ENCODE data around the gene STAT2.

Gene STAT2

DNA sequence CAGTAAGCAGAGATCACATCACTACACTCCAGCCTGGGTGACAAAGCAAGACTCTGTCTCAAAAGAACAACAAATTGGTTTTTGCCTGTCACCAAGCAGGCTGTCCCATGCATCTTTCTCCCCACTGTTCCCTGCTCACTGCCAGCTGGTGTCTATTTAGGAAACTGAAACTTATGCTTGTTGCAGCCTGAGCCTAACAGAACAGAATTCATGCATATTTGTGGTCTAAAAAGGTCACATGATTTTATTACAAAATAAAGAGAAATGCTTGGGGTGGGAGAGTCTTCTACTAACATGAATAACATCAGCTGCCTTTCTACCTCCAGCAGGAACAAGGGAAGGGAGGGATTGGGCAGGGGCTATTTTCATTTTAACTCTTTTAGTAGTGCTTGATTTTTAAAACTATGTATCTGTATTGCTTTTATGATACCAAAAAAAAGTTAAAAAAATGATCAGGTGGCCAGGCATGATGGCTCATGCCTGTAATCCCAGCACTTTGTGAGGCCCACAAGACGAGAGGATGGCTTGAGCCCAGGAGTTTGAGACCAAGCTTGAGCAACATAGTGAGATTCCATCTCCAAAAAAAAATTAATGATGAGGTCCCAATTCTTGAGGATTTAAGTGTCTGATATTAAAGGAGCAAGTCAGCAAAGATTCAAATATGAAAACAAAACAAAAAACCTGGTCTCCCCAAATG is 923 bp downstream of the STAT2 start:
- Histone ChIP-seq H2AFZ (ENCODE audit: low read length) (no peak overlapping the region), H3K27me3 (ENCODE audit: insufficient read depth, low read length) (no peaks in the 10 kb centered on the region), H3K4me3 (ENCODE audit: low read depth, low read length, poor library complexity, severe bottlenecking) (peak overlapping the region; percentile 84), H3F3A (ENCODE audit: insufficient read depth, low read length) (no peaks in the 10 kb centered on the region), H4K20me1 (ENCODE audit: insufficient read depth, low read length) (no peaks in the 10 kb centered on the region), H3K79me2 (ENCODE audit: insufficient read depth, low read length) (peaks cover 10% of the 10 kb centered on the region), H3K36me3 (ENCODE audit: insufficient read depth, low read length) (peaks cover 23% of the 10 kb centered on the region), H3K9me2 (ENCODE audit: low read depth, low read length) (no peaks in the 10 kb centered on the region), H3K4me1 (ENCODE audit: insufficient read depth, low read length, severe bottlenecking) (peaks cover 24% of the 10 kb centered on the region), H3K9ac (ENCODE audit: low read length) (peak overlapping the region; percentile 81), H3K27ac (ENCODE audit: low read depth, low read length, poor library complexity, severe bottlenecking) (peak overlapping the region; percentile 65), H3K9me3 (ENCODE audit: low read length) (no peaks in the 10 kb centered on the region), H3K4me2 (ENCODE audit: low read length) (peak overlapping the region; percentile 83)
- TF ChIP-seq, protein P1, sequence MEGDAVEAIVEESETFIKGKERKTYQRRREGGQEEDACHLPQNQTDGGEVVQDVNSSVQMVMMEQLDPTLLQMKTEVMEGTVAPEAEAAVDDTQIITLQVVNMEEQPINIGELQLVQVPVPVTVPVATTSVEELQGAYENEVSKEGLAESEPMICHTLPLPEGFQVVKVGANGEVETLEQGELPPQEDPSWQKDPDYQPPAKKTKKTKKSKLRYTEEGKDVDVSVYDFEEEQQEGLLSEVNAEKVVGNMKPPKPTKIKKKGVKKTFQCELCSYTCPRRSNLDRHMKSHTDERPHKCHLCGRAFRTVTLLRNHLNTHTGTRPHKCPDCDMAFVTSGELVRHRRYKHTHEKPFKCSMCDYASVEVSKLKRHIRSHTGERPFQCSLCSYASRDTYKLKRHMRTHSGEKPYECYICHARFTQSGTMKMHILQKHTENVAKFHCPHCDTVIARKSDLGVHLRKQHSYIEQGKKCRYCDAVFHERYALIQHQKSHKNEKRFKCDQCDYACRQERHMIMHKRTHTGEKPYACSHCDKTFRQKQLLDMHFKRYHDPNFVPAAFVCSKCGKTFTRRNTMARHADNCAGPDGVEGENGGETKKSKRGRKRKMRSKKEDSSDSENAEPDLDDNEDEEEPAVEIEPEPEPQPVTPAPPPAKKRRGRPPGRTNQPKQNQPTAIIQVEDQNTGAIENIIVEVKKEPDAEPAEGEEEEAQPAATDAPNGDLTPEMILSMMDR (IDR thresholded peaks at IDR 0.05; ENCODE audit: low read length) = no peak
- no peak for TF ChIP-seq EZH2 (IDR thresholded peaks at IDR 0.05; ENCODE audit: borderline replicate concordance, low read length)

DNA sequence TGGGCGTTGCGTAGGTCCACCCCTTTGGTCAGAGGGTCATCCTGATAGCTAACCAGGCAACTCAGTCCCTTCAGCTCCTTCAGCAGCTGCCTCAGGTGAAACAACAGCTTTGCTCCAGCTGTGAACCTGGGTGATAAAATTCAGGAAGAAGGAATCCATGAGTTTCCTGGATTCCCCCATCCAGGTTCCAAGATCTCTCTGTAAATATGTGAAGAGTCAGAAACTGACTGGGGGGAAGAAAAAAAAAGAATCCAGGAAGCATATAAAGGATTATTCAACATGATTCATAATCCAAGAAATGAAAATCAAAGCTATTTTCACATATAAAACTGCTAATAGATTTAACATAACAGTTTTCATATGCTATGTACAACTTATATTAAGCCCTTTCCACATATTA is 8.6 kb downstream of the STAT2 start:
- no peak overlapping the region for H2AFZ ChIP-seq (ENCODE audit: low read length)
- H3K4me2 ChIP-seq (ENCODE audit: low read length) = no peak overlapping the region
- H4K20me1 ChIP-seq (ENCODE audit: insufficient read depth, low read length) = no peaks in the 10 kb centered on the region
- no peak overlapping the region for H3K4me3 ChIP-seq (ENCODE audit: low read depth, low read length, poor library complexity, severe bottlenecking)
- H3K27ac ChIP-seq (ENCODE audit: low read depth, low read length, poor library complexity, severe bottlenecking) = no peak overlapping the region
- peaks cover 80% of the 10 kb centered on the region for H3K36me3 ChIP-seq (ENCODE audit: insufficient read depth, low read length)
- TF ChIP-seq, protein P1 (IDR thresholded peaks at IDR 0.05; ENCODE audit: low read length) = no peak
- no peak for TF ChIP-seq EZH2 (IDR thresholded peaks at IDR 0.05; ENCODE audit: borderline replicate concordance, low read length)
- no peaks in the 10 kb centered on the region for H3K79me2 ChIP-seq (ENCODE audit: insufficient read depth, low read length)
- H3K27me3 ChIP-seq (ENCODE audit: insufficient read depth, low read length) = no peaks in the 10 kb centered on the region
- H3K9me2 ChIP-seq (ENCODE audit: low read depth, low read length) = no peaks in the 10 kb centered on the region
- no peaks in the 10 kb centered on the region for H3K9me3 ChIP-seq (ENCODE audit: low read length)
- H3K4me1 ChIP-seq (ENCODE audit: insufficient read depth, low read length, severe bottlenecking) = no peaks in the 10 kb centered on the region
- no peaks in the 10 kb centered on the region for H3F3A ChIP-seq (ENCODE audit: insufficient read depth, low read length)
- no peak overlapping the region for H3K9ac ChIP-seq (ENCODE audit: low read length)

DNA sequence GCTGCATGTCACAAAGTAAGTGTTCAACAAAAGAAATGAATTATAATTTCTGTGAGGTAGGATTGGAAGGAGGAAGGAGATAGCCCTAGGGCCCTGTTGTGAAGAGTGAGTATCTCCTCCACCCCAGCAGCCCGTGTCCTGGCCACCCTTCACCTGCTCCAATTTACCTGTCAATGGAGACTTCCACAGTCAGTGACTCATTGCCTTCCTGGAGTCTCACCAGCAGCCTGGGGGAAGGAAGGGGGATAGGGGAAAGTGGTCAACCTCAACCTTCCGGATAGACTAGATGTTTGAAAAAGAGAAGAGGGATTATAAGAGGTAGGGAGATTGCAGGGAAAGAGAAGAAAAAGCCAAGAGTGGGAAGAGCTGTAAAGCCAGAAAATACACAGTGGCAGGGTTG is 9.2 kb downstream of the STAT2 start:
- no peak overlapping the region for H3K4me3 ChIP-seq (ENCODE audit: low read depth, low read length, poor library complexity, severe bottlenecking)
- peaks cover 80% of the 10 kb centered on the region for H3K36me3 ChIP-seq (ENCODE audit: insufficient read depth, low read length)
- no peaks in the 10 kb centered on the region for H3K79me2 ChIP-seq (ENCODE audit: insufficient read depth, low read length)
- H3K4me2 ChIP-seq (ENCODE audit: low read length) = no peak overlapping the region
- no peak for TF ChIP-seq EZH2 (IDR thresholded peaks at IDR 0.05; ENCODE audit: borderline replicate concordance, low read length)
- TF ChIP-seq, protein P1 (IDR thresholded peaks at IDR 0.05; ENCODE audit: low read length) = no peak
- no peak overlapping the region for H2AFZ ChIP-seq (ENCODE audit: low read length)
- H3K27ac ChIP-seq (ENCODE audit: low read depth, low read length, poor library complexity, severe bottlenecking) = no peak overlapping the region
- H3K4me1 ChIP-seq (ENCODE audit: insufficient read depth, low read length, severe bottlenecking) = no peaks in the 10 kb centered on the region
- H3F3A ChIP-seq (ENCODE audit: insufficient read depth, low read length) = no peaks in the 10 kb centered on the region
- H3K9me2 ChIP-seq (ENCODE audit: low read depth, low read length) = no peaks in the 10 kb centered on the region
- H4K20me1 ChIP-seq (ENCODE audit: insufficient read depth, low read length) = no peaks in the 10 kb centered on the region
- H3K27me3 ChIP-seq (ENCODE audit: insufficient read depth, low read length) = no peaks in the 10 kb centered on the region
- no peaks in the 10 kb centered on the region for H3K9me3 ChIP-seq (ENCODE audit: low read length)
- H3K9ac ChIP-seq (ENCODE audit: low read length) = no peak overlapping the region
